SU-DHL-6 (cell line): ENCODE results near the gene EIF3K.

ENCODE experiments used
- H2AFZ ChIP-seq: fragments of 200-600 bp; sonication (generic); 2 replicates; pipeline ENCODE4 v1.6.1; 2014; ENCODE audit warnings: low read depth, mild to moderate bottlenecking, moderate library complexity, mixed read lengths, antibody characterized with exemption, low read length; ENCODE audit not compliant: severe bottlenecking
- H3F3A ChIP-seq: fragments of 200-600 bp; shearing (Covaris generic); 2 replicates; pipeline ENCODE4 v1.6.0; 2016; ENCODE audit warnings: antibody characterized with exemption, mild to moderate bottlenecking; ENCODE audit not compliant: insufficient read depth
- H3K27ac ChIP-seq: fragments of 200-600 bp; sonication (generic); 2 replicates; pipeline ENCODE4 v1.5.1; 2016; ENCODE audit warnings: low read depth, mild to moderate bottlenecking, low read length, moderate library complexity, mixed read lengths
- H3K27me3 ChIP-seq: fragments of 200-600 bp; sonication (generic), shearing (Covaris generic); 2 replicates; pipeline ENCODE4 v1.6.0; 2014; ENCODE audit warnings: mild to moderate bottlenecking, low read length
- H3K36me3 ChIP-seq: fragments of 200-600 bp; sonication (generic); 2 replicates; pipeline ENCODE4 v1.6.1; 2014; ENCODE audit warnings: mild to moderate bottlenecking, low read length, mixed read lengths
- H3K4me2 ChIP-seq: fragments of 300-600, 200-600 bp; shearing (Covaris generic), sonication (generic); 2 replicates; pipeline ENCODE4 v1.6.0; 2014; ENCODE audit warnings: low read length, low read depth, mild to moderate bottlenecking; ENCODE audit not compliant: poor library complexity, severe bottlenecking
- H3K4me3 ChIP-seq: fragments of 200-600 bp; sonication (generic); 2 replicates; pipeline ENCODE4 v1.5.1; 2014; ENCODE audit warnings: antibody characterized with exemption, low read length, mild to moderate bottlenecking, mixed read lengths; ENCODE audit not compliant: insufficient read depth, poor library complexity, severe bottlenecking
- H3K79me2 ChIP-seq: fragments of 200-600 bp; sonication (generic); 2 replicates; pipeline ENCODE4 v1.6.1; 2014; ENCODE audit warnings: mild to moderate bottlenecking, low read length, moderate library complexity; ENCODE audit not compliant: insufficient read depth
- H3K9ac ChIP-seq: fragments of 200-600 bp; sonication (generic); 2 replicates; pipeline ENCODE4 v1.7.0; 2014; ENCODE audit warnings: mild to moderate bottlenecking, low read length
- H3K9me2 ChIP-seq: fragments of 200-600 bp; sonication (generic); replicated peaks from 2 replicates; pipeline ENCODE4 v1.6.1; 2014; ENCODE audit warnings: low read length; ENCODE audit not compliant: insufficient read depth
- H3K9me3 ChIP-seq: fragments of 200-600 bp; sonication (generic); 2 replicates; pipeline ENCODE4 v1.6.1; 2014; ENCODE audit warnings: low read length, mixed read lengths; ENCODE audit not compliant: insufficient read depth
- H4K20me1 ChIP-seq: fragments of 200-600 bp; sonication (generic); 2 replicates; pipeline ENCODE4 v1.6.1; 2014; ENCODE audit warnings: low read depth, mild to moderate bottlenecking, antibody characterized with exemption, low read length, moderate library complexity, mixed read lengths
- CTCF ChIP-seq: fragments of 200-600 bp; sonication (generic); IDR thresholded peaks from one replicate; pipeline ENCODE4 v1.5.1; 2017; ENCODE audit warnings: antibody characterized with exemption, mild to moderate bottlenecking, low read length, moderate library complexity; ENCODE audit not compliant: insufficient read depth, poor library complexity, severe bottlenecking
- EZH2phosphoT487 ChIP-seq: fragments of 200-600 bp; sonication (generic), shearing (Covaris generic); conservative IDR thresholded peaks from 2 replicates; pipeline ENCODE4 v1.6.1; 2018; ENCODE audit warnings: mild to moderate bottlenecking, antibody characterized with exemption, low read length, moderate library complexity, mixed read lengths

Gene EIF3K

GRCh38 chr19:38634757-38635482 is 15.9 kb downstream of the EIF3K start:
- no peaks in the 10 kb centered on the region for H3K27me3 ChIP-seq
- peak; percentile 86 for TF ChIP-seq CTCF
- no peak for TF ChIP-seq EZH2phosphoT487
- no peaks in the 10 kb centered on the region for H3K9me2 ChIP-seq
- H3K79me2 ChIP-seq = no peaks in the 10 kb centered on the region
- no peak overlapping the region for H3K9ac ChIP-seq
- H3K4me2 ChIP-seq = no peak overlapping the region
- H3K9me3 ChIP-seq = no peaks in the 10 kb centered on the region
- H2AFZ ChIP-seq = no peak overlapping the region
- H3K27ac ChIP-seq = no peak overlapping the region
- no peaks in the 10 kb centered on the region; the same call in 1 of the 2 replicates for H3F3A ChIP-seq
- no peaks in the 10 kb centered on the region for H4K20me1 ChIP-seq
- no peaks in the 10 kb centered on the region for H3K36me3 ChIP-seq
- no peak overlapping the region for H3K4me3 ChIP-seq

GRCh38 chr19:38635483-38636399 is 16.8 kb downstream of the EIF3K start:
- H4K20me1 ChIP-seq = no peaks in the 10 kb centered on the region
- H3K4me2 ChIP-seq = no peak overlapping the region
- no peak overlapping the region for H3K9ac ChIP-seq
- no peaks in the 10 kb centered on the region for H3K9me3 ChIP-seq
- H2AFZ ChIP-seq = no peak overlapping the region
- TF ChIP-seq EZH2phosphoT487 (no peak), CTCF (no peak)
- no peaks in the 10 kb centered on the region for H3K79me2 ChIP-seq
- H3K27ac ChIP-seq = no peak overlapping the region
- no peaks in the 10 kb centered on the region for H3K36me3 ChIP-seq
- no peaks in the 10 kb centered on the region for H3K27me3 ChIP-seq
- no peaks in the 10 kb centered on the region; the same call in 1 of the 2 replicates for H3F3A ChIP-seq
- no peak overlapping the region for H3K4me3 ChIP-seq
- H3K9me2 ChIP-seq = no peaks in the 10 kb centered on the region

GRCh38 chr19:38638461-38638860 is 19.5 kb downstream of the EIF3K start:
- Histone ChIP-seq H4K20me1 (no peaks in the 10 kb centered on the region), H3K4me3 (no peak overlapping the region), H2AFZ (no peak overlapping the region), H3K9me2 (no peaks in the 10 kb centered on the region), H3K4me2 (no peak overlapping the region), H3K9me3 (no peaks in the 10 kb centered on the region), H3K36me3 (no peaks in the 10 kb centered on the region), H3K27me3 (no peaks in the 10 kb centered on the region), H3K9ac (no peak overlapping the region), H3K27ac (no peak overlapping the region), H3K79me2 (no peaks in the 10 kb centered on the region), H3F3A (no peaks in the 10 kb centered on the region)
- no peak for TF ChIP-seq CTCF
- TF ChIP-seq EZH2phosphoT487 = no peak
